ENCODE data around the gene GATA6.

DNA sequence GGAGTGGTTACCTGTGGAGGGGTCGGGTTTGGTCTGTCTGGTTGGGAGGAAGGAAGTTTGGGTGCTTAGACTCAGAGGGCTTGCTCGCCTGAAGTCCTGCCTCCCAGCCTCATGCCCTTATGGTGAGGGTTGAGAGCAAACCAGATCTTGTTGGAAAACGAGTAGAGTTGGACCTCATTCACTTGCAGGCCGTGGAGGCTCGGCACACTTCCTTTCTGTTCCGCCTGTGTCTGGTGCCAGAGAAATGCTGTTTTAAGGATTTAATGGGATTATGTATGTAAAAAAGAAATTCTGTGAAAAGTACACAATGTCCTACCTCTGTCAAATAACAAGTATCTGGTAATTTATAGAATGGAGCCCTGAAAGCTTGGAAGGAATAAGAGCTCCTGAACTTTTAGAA is 29.6 kb downstream of the GATA6 start:
- TF ChIP-seq, protein P1, sequence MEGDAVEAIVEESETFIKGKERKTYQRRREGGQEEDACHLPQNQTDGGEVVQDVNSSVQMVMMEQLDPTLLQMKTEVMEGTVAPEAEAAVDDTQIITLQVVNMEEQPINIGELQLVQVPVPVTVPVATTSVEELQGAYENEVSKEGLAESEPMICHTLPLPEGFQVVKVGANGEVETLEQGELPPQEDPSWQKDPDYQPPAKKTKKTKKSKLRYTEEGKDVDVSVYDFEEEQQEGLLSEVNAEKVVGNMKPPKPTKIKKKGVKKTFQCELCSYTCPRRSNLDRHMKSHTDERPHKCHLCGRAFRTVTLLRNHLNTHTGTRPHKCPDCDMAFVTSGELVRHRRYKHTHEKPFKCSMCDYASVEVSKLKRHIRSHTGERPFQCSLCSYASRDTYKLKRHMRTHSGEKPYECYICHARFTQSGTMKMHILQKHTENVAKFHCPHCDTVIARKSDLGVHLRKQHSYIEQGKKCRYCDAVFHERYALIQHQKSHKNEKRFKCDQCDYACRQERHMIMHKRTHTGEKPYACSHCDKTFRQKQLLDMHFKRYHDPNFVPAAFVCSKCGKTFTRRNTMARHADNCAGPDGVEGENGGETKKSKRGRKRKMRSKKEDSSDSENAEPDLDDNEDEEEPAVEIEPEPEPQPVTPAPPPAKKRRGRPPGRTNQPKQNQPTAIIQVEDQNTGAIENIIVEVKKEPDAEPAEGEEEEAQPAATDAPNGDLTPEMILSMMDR (optimal IDR thresholded peaks at IDR 0.05 in 1 of 3, IDR thresholded peaks at IDR 0.05 in 1 of 3, conservative IDR thresholded peaks at IDR 0.05 in 1 of 3; ENCODE audit: extremely low read depth in 1 of 3, insufficient read depth in 2 of 3, low read length in 3 of 3) = no peak
- TF ChIP-seq EZH2 (IDR thresholded peaks at IDR 0.05; ENCODE audit: low read length) = no peak

All from keratinocyte (primary cell).